WTC11 (cell line): ENCODE measurements around the gene ABHD18.
"Not testable (repeated sequence)": the region's sequence is repeated elsewhere in the genome, so short reads cannot be mapped to it uniquely, and the experiment has no call there.

ENCODE experiments used
- CTCF ChIP-seq: fragments of 200-600 bp; IDR thresholded peaks from 2 replicates; pipeline ENCODE4 v1.8.0; 2022; ENCODE audit warnings: antibody characterized with exemption
- SP1 ChIP-seq: sonication (generic); formaldehyde crosslinking; conservative IDR thresholded peaks from 2 replicates; pipeline ENCODE4 v1.8.1; 2022; ENCODE audit warnings: missing genetic modification reagents

DNA sequence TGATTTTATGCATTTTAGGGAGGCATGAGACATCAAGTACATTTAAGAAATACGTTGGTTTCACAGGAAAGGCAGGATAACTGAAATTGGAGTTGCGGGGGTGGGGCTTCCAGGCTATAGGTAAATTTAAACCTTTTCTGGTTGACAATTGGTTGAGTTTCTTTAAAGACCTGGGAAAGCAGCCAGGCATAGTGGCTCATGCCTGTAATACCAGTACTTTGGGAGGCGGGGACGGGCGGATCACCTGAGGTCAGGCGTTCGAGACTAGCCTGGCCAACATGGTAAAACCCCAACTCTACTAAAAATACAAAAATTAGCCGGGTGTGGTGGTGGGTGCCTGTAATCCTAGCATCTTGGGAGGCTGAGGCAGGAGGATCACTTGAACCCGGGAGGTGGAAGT, 89.7 kb downstream of the ABHD18 start:
- TF ChIP-seq SP1 (CRISPR knock-in tag); CTCF: not testable (repeated sequence)
